Stimulated activated CD8-positive, alpha-beta memory T cell treated with anti-CD3 and anti-CD28 coated beads, Interleukin-15, amount 100 ng/mL, for 4 hours (primary cell): Measurements from ENCODE around the gene NMUR1.

Experiments used
- DNase-seq, 2 donors: peaks; one replicate each; pipeline ENCODE4 v3.0.0-alpha.2; 2020; ENCODE audit warnings: low read depth in 2 of 2

Gene NMUR1

DNA sequence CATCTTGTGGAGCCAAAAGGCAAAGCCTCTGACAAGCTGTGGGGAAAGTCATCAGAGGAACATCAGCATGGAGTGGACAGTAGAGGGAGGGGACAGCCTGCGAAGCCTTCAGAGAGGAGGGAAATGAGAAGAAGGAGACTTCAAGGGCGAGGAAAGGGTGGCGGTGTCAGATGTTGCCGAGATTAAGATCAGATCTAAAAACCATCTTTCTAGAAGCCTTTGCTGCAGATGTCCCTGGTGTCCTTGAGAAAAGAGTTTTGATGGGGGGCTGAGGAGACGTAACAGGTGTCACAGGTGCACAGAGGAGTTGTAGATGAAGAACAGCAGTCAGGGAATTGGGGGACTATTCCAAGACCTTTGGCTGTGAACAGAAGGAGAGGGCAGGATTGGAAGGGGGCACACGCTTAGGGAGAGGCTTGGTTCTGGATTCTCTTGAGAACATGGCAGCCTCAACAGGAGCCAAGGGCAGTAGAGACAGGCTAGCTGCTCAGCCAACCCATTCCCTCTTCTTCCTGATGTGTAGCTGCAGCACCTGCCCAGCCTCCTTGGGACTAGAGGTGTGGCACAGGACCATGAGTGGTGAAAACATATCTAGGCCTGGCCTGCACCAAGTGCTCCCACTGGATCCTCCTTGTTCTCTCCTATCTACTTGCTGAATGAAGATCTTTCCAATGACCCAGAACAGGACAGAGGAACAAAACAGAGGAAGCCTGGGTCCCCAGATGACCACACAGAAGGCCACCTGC is 43.2 kb downstream of the NMUR1 start:
- no peak for DNase-seq

DNA sequence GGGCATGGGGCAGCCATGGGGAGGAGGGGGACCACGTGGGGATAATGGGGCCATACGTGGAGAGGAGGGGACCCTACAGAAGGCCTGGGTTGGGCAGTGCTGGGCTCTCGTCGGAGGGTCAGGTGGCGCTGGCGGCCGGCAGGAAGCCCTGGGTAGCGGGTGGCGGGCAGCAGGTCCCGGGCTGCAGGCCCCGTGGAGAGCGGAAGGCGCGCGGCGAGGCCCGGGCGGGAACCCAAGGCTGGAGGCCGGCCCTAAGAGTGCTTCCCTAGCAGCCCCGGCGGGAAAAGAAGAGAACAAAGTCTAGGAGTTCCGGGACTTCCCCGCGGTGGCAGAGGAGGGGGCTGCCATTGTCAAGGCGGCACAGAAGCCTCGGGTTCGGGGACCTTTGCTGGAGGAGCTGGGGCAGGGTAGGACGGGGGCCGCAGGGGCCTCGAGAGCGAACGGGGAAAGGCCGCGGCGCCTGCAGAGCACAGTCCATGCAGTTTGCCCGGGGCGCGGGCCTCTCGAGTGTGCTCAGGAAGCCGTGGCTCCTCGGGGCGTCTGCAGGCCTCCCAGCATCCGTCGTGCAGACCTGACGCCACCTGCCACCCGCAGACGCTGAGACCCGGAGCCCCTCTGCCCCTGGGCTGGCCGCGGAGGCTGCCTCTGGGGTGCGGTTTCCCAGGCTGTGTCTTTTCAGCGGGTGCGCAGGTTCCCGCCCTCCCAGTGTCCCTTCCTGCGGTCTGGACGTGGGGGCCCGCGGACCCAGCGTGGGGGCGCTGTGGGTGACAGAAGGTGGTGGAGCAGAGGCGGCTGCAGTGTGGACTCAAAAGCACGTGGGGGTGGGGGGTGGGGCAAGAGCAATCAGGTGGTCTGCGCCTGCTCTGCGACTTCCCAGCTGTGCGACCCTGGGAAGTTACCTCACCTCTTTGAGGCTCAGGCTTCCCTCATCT is 46.6 kb downstream of the NMUR1 start:
- DNase-seq = no peak

DNA sequence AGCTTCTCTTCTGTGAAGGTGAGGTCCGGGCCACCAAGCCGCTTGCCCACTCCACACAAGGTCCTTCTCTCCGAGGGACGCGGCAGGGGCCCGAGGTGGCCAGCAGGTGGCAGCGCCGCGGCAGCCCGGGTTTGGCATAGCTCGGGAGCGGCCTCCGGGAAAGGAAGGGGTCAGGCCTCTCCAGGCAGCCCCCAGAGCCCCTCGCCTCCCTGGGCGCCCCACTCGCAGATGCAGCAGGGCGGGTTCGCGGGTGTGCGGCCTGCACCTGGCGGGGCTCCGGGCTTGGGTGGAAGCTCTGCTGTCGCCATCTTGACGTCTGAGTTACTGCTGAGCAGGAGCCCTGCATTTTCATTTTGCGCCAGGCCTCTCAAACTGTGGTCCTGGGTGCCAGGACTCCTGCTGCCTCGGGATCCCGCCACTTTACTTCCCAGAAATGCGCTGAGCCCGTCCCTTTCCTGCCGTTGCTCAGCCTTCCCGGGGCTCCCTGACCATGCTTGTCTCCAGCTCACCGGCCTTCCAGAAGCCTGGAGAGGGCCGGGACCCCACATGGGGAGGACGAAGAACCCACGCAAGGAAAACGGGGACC is 47.3 kb downstream of the NMUR1 start:
- DNase-seq = peak; percentile 46

GRCh38 chr2:231480781-231481180 is 49.5 kb downstream of the NMUR1 start:
- DNase-seq = no peak

DNA sequence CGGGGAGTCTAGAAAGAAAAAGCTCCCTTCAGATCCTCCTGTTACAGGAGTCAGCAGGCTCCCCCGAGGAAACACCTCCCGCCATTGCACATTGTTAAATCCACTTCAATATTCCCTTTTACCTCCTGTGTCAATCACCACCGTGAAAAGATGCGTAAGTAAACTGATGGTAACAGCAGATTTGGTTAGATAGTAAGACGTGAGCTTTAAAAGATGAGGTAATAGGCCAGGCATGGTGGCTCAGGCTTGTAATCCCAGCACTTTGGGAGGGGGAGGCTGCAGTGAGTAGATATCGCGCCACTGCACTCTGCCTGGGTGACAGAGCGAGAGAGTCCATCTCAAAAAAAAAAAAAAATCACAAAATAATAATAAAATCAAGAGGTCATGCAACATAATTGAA is 50.8 kb downstream of the NMUR1 start:
- DNase-seq = no peak

GRCh38 chr2:231476920-231477319 is 53.3 kb downstream of the NMUR1 start:
- no peak for DNase-seq

DNA sequence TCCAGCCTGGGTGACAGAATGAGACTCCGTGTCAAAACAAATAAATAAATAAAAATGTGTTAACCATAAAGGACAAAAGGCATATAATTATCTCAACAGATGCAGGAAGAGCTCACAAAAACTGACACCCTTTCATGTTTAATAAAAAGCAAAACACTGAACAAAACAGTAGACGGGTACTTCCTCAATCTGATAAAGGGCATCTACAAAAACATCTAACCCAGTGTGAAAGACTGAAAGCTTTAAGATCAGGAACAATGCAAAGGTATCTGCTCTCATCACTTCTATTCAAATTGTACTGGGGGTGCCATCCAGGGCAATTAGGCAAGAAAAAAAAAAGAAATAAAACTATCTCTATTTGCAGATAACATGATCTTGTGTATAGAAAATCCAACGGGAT is 54.3 kb downstream of the NMUR1 start:
- no peak for DNase-seq
